ENCODE results near the gene SLIT3.

SLIT3 gene

GRCh38 chr5:168916266-168916665, 384.7 kb downstream of the SLIT3 start:
- DNase-seq, result no peak

DNA sequence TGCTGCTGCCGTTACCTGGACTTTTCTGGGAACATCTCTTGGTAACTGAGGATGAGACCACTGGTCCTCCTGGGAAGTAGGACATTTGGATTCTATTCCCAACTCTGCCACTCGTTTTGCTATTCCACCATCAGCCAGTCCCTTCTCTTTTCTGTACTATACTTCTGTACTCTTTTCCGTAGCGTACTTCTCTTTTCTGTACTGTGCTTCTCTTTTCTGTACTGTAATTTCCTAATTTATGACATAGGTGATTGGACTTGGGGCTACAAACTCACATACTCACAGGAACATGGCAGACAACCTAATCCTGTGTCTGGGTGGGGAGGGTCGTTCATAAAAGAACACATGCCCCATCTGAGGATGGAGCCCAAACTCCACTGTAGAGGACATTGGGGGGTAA, 386.4 kb downstream of the SLIT3 start:
- DNase-seq, result no peak

DNA sequence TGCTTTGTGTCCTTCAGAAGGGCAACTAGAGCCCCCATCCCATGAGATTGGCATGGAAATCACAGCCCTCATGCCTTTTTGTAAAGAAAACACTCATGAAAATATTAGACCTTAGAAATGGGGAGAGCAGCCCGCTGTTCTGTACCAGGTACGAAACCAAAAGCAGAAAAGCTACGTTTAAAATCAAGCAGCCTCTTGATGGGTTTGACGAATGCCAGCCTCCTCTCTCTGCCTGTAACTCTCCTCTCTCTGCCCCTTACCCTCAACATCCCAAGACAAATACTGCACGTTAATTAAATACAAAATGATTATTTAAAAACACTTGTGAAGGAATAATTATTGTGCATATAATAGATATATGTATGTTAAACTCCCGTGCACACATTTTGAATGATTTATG, 390.1 kb downstream of the SLIT3 start:
- DNase-seq, result no peak

DNA sequence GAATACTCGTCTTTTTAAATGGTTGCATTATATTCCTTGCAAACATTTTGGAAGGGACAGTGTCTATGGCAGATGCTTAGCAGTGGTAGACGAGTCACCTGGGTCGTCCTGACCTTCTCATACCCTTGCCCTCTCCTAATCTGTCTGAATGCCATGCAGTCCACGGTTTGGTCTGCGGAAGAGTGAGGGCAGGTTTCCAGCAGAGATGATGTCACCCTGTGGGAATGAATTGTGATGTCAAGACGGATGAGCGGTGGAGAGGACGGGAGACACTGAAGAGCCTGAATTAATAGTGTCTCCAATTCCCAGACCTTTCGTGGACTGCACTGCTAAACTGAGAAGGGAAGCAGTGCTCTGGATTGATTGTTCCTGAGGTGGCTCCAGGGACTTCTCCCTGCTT, 392.7 kb downstream of the SLIT3 start:
- no peak for DNase-seq

GRCh38 chr5:168903061-168903460, 397.9 kb downstream of the SLIT3 start:
- no peak for DNase-seq

DNA sequence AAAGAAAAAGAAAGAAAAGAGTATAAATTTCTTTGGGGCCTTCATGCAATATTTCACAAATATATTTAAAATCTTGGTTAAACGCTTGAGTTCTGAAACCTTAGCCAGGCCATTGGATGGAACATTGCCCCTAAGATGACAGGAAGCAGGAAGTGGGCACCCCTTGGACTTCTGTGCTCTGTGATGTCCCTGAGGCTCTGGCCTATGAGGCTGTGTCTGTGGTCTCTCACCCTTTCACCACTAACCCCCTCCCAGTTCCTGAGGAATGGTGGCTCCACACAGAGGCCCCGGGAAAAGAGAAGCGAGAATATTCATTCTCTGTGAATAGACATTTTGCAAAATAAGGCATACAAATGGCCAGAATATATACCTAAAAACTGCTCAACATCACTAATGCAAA, 401.3 kb downstream of the SLIT3 start:
- no peak for DNase-seq

GRCh38 chr5:168899264-168899663, 401.7 kb downstream of the SLIT3 start:
- DNase-seq, result no peak

- DNase-seq, result no peak
Observed at GRCh38 chr5:168898247-168898911, 402.6 kb downstream of the SLIT3 start.

GRCh38 chr5:168897387-168898122, 403.4 kb downstream of the SLIT3 start:
- no peak for DNase-seq

- no peak for DNase-seq
Observed at GRCh38 chr5:168895295-168896071, 405.5 kb downstream of the SLIT3 start.

GRCh38 chr5:168893283-168893682, 407.7 kb downstream of the SLIT3 start:
- no peak for DNase-seq

DNA sequence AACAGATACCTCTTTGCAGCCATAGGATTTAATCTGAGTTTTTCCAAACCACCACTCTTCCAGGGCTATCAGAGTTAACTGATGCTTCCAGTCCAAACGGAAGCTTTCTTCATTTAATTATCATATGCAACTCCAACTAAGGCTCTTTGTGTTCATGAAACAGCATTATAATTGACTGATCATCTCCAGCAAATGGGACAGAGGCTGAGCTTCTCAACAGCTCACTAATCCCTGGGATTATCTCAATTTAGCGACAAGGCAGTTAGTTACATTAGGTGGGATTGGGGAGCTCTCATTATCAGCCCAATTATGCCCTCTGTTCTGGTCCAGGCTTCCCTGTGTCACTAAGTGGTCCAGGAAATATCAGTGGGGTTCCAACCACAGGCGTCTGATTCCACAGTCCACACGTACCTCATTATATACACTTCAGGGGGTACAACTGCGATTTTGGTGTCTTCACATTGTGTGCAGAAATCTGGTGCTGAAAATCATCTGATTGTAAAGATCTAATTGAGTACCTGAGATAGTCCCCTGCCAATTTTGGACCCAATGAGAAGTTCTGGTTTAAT, 408.2 kb downstream of the SLIT3 start:
- DNase-seq, result no peak

- DNase-seq, result no peak
Observed at GRCh38 chr5:168890816-168891812, 409.8 kb downstream of the SLIT3 start.

DNA sequence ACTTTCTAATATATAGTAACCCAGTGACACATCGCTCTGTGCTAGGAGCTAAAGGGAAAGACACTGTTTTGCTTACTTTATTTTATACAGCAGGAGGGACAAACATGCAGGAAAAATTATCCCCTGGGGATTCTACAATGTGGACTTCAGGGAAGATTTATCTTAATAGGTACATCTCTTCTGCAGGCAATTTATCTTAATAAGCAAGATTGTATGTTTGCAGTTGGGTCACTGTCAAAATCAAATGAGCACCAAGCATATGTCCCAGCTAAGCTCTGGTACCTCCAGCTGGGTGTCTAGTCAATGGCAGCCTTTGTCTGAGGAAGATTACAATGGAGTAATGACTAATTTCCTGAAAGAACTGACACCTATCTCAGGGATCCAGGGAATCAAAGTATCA, 411.9 kb downstream of the SLIT3 start:
- DNase-seq, result no peak

GRCh38 chr5:168887931-168888330, 413.0 kb downstream of the SLIT3 start:
- no peak for DNase-seq

GRCh38 chr5:168886157-168886556, 414.8 kb downstream of the SLIT3 start:
- no peak for DNase-seq

- peak; percentile 20 for DNase-seq
Observed at GRCh38 chr5:168885324-168886120, 415.4 kb downstream of the SLIT3 start.

- no peak for DNase-seq
Observed at GRCh38 chr5:168883991-168884390, 416.9 kb downstream of the SLIT3 start.

DNA sequence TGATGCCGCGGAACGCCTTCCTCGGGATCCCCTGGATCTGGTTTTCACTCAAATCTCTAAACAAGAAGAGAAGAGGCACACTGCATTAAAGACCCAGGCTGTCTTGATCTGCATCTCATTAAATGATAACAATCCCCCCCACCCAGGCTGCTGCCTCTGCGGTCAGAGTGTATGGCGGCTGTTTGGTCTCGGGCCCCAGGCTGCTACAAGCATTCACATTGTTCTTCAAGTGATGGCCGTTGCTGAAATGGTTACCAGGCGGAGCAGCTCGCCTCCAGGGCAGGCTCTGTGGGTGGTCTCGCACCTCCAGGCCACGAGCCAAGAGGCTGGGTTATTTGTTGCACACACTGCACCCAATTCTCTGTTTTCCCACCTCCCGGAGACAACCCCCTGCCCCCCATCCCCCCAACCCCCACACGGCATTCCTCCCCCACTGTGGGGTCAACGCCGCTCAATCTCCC, 417.6 kb downstream of the SLIT3 start:
- DNase-seq, result no peak

DNA sequence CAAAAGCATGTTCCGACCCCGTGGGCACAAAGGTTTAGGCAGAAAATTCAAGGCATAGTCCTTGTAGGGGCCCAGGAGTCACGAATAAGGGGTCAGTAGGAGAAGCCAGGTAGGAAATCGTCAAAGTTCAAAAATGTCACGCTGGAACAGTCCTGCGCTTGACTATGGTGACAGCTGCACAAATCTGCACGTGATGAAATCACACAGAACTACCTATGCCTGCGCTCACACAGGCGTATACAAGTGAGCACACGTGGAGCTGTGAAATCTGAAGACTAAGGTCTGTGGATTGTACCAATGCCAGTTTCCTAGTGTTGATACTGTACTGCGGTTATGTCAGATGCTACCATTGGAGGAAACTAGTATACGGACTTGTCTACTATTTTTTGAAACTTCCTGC, 418.7 kb downstream of the SLIT3 start:
- DNase-seq, result no peak

DNA sequence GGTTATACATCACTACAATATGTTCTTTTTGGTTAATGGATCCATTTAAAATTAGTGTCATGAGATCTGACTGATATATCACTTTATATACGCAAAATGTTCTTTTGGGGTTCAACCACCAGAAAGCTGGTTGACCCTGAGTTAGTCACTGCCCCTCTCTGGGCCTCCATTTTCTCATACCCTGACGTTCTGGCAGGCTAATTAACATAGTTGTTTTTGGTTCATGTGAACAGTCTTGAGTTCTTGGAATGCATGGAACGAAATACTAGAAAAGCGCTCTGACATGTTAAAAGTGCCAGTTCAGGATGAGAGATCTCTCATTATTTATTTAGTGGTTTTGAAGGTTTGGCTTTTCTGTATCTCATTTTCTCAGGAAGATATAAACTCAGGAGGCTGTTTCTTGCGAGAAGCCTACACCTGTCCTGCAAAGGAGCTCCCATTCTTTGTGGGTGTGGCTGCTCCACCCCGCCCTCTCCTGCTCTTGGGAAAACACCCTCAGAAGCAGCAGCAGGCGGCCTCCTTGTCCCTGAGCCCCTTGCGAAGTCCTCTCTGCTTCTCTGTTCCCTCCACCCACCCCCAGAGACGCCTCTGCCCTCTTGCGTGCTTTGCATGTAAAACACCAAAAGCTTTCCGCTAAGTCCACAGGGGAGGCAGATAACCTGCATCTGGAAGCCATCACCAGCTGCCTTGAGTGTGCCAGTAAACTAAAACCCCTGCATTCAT, 419.4 kb downstream of the SLIT3 start:
- DNase-seq, result no peak
